ENCODE data around the gene ZNF282.

ZNF282 gene

GRCh38 chr7:149195180-149196150 lies at the start of gene ZNF282:
Gene ZNF282, plus strand, starts transcription at chr7:149195546. Its CDS starts 44 bp downstream, at chr7:149195590.
- in situ Hi-C loops (cut with HindIII; ENCODE audit: low sequenced_read_pairs) = loop anchor here (5.0 kb wide), 1 partner anchor 57 kb away; no protein-coding TSS in a partner anchor

GRCh38 chr7:149147072-149147751 lies 48.1 kb upstream of the ZNF282 start, which contains the start of gene ZNF398:
Gene ZNF398, plus strand, starts transcription at chr7:149147453. Its CDS starts 290 bp downstream, at chr7:149147743.
- in situ Hi-C loops (cut with HindIII; ENCODE audit: low sequenced_read_pairs) = loop anchor here (10.0 kb wide), 1 partner anchor 108 kb away; no protein-coding TSS in a partner anchor

- in situ Hi-C loops (cut with HindIII; ENCODE audit: low sequenced_read_pairs) = loop anchor here (10.0 kb wide), 1 partner anchor 107 kb away; no protein-coding TSS in a partner anchor
Observed at GRCh38 chr7:149147752-149148653, 47.3 kb upstream of the ZNF282 start.

- in situ Hi-C loops (cut with HindIII; ENCODE audit: low sequenced_read_pairs) = no loop called here
Observed at GRCh38 chr7:149150981-149151380, 44.4 kb upstream of the ZNF282 start.

- in situ Hi-C loops (cut with HindIII; ENCODE audit: low sequenced_read_pairs) = no loop called here
Observed at GRCh38 chr7:149153346-149153745, 42.0 kb upstream of the ZNF282 start.

- in situ Hi-C loops (cut with HindIII; ENCODE audit: low sequenced_read_pairs) = no loop called here
Observed at GRCh38 chr7:149154056-149154455, 41.3 kb upstream of the ZNF282 start.

GRCh38 chr7:149156898-149157297 lies 38.4 kb upstream of the ZNF282 start:
- in situ Hi-C loops (cut with HindIII; ENCODE audit: low sequenced_read_pairs) = no loop called here

- in situ Hi-C loops (cut with HindIII; ENCODE audit: low sequenced_read_pairs) = loop anchor here (10.0 kb wide), 1 partner anchor 563 kb away; no protein-coding TSS in a partner anchor
Observed at GRCh38 chr7:149161241-149161848, 34.0 kb upstream of the ZNF282 start.

GRCh38 chr7:149166142-149166541 lies 29.2 kb upstream of the ZNF282 start:
- in situ Hi-C loops (cut with HindIII; ENCODE audit: low sequenced_read_pairs) = loop anchor here (10.0 kb wide), 1 partner anchor 559 kb away; no protein-coding TSS in a partner anchor

GRCh38 chr7:149166630-149167352 lies 28.6 kb upstream of the ZNF282 start:
- in situ Hi-C loops (cut with HindIII; ENCODE audit: low sequenced_read_pairs) = loop anchor here (10.0 kb wide), 1 partner anchor 558 kb away; no protein-coding TSS in a partner anchor

- in situ Hi-C loops (cut with HindIII; ENCODE audit: low sequenced_read_pairs) = no loop called here
Observed at GRCh38 chr7:149171892-149172533, 23.3 kb upstream of the ZNF282 start.

- in situ Hi-C loops (cut with HindIII; ENCODE audit: low sequenced_read_pairs) = no loop called here
Observed at GRCh38 chr7:149172534-149172920, 22.8 kb upstream of the ZNF282 start.

GRCh38 chr7:149175150-149175549 lies 20.2 kb upstream of the ZNF282 start:
- in situ Hi-C loops (cut with HindIII; ENCODE audit: low sequenced_read_pairs) = no loop called here

GRCh38 chr7:149179241-149179640 lies 16.1 kb upstream of the ZNF282 start:
- in situ Hi-C loops (cut with HindIII; ENCODE audit: low sequenced_read_pairs) = no loop called here

GRCh38 chr7:149180722-149181449 lies 14.5 kb upstream of the ZNF282 start:
- in situ Hi-C loops (cut with HindIII; ENCODE audit: low sequenced_read_pairs) = no loop called here

- in situ Hi-C loops (cut with HindIII; ENCODE audit: low sequenced_read_pairs) = no loop called here
Observed at GRCh38 chr7:149181450-149181790, 13.9 kb upstream of the ZNF282 start.

- in situ Hi-C loops (cut with HindIII; ENCODE audit: low sequenced_read_pairs) = no loop called here
Observed at GRCh38 chr7:149184274-149184673, 11.1 kb upstream of the ZNF282 start.

- in situ Hi-C loops (cut with HindIII; ENCODE audit: low sequenced_read_pairs) = no loop called here
Observed at GRCh38 chr7:149188213-149188612, 7.1 kb upstream of the ZNF282 start.

Measured in endothelial cell of hepatic sinusoid (primary cell).